ELF-1 (cell line): ENCODE data around the gene CACTIN.
"Not testable (repeated sequence)": the region's sequence is repeated elsewhere in the genome, so short reads cannot be mapped to it uniquely, and the experiment has no call there.

Experiments used
- DNase-seq: peaks from one replicate; pipeline ENCODE4 v3.0.0-alpha.2; 2016; ENCODE audit warnings: low read depth, low spot score

Gene CACTIN

DNA sequence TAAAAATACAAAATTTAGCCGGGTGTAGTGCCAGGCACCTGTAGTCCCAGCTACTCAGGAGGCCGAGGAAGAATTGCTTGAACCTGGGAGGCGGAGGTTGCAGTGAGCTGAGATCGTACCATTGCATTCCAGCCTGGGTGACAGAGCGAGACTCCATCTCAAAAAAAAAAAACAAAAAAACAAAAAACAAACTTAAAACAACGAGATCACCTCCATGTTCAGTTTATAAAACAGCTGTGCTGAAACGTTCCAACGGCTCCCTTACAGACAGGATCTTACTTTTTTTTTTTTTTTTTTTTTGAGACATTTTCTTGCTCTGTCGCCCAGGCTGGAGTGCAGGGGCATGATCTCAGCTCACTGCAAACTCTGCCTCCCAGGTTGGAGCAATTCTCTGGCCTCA lies 2.2 kb upstream of the CACTIN start:
- not testable (repeated sequence) for DNase-seq

GRCh38 chr19:3627351-3627723 lies 747 bp upstream of the CACTIN start:
- DNase-seq = no peak

- no peak for DNase-seq
Observed at GRCh38 chr19:3625996-3626472, 556 bp downstream of the CACTIN start.

- DNase-seq = no peak
Observed at GRCh38 chr19:3623716-3624115, 2.9 kb downstream of the CACTIN start.

- no peak for DNase-seq
Observed at GRCh38 chr19:3622224-3622623, 4.4 kb downstream of the CACTIN start.

GRCh38 chr19:3621689-3622088 lies 4.9 kb downstream of the CACTIN start:
- no peak for DNase-seq

DNA sequence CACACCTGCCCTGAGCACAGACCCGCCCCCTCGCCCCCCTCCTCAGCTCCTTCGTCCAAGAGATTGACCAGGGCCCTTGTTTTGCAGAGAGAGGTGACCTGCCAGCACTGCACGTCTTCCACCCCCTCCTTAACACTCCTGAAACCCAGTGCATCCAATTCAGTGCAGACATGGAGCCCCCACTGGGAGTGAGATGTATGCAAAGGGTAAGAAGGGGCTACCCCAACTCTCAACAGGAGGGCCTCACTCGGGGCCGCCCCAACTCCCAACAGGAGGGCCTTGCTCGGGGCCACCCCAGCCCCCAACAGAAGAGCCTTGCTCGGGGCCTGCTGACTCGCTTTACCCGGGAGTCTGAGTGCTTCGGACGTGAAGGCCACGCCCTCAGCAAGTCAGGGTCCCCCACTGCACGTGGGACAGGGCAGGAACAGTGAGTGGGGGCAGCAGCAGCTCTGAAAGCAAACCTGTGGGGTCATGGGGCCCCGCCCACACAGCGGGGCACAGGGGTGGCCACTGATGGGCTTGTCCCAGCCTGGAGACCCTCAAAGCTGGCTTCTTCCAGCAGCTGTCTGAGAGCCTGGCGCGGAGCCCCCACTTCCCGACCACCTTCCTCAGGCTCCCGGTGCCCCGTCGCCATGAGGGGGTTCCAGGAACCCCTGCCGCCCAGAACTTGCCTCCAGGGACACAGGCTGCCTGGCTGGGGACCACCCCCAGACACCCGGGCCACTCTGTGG lies 5.6 kb downstream of the CACTIN start:
- no peak for DNase-seq

GRCh38 chr19:3620145-3620816 lies 6.3 kb downstream of the CACTIN start:
- DNase-seq = no peak

- no peak for DNase-seq
Observed at GRCh38 chr19:3619631-3620012, 7.0 kb downstream of the CACTIN start.

- DNase-seq = no peak
Observed at GRCh38 chr19:3618811-3619630, 7.6 kb downstream of the CACTIN start.

DNA sequence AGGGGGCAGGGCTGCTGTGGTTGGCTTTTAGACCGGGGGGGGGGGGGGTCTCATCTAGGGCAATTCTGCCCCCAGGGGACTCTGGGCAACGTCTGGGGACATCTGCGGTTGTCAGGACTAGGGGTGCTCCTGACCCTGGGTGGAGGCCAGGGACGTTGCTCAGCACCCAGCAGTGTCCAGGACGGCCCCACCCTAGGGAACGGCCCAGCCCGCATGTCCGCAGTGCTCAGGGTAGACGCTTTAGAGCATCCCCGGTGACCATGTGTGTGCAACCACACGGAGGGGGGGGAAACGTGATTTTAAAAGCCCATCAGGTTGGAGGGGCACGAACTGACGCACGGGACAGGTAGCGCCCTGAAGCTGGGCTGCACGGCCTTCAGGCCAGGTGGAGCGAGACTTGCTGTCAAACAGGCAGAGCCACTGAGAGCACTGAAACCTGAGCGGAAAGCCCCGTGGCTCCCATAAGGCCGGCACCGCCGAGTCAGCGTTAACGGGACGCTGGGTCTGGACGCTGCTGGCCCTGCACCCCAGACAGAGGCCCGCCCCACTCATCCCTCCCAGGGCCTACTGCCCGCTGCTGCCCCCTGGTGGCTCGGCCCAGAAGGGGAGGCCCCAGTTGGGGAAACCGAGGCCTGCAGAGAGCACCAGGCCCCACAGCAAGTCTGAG lies 8.3 kb downstream of the CACTIN start:
- peak; percentile 48 for DNase-seq

GRCh38 chr19:3617463-3617862 lies 9.1 kb downstream of the CACTIN start:
- peak; percentile 35 for DNase-seq

GRCh38 chr19:3615524-3616135 lies 11.0 kb downstream of the CACTIN start:
- no peak for DNase-seq

GRCh38 chr19:3614858-3615505 lies 11.6 kb downstream of the CACTIN start:
- no peak for DNase-seq

DNA sequence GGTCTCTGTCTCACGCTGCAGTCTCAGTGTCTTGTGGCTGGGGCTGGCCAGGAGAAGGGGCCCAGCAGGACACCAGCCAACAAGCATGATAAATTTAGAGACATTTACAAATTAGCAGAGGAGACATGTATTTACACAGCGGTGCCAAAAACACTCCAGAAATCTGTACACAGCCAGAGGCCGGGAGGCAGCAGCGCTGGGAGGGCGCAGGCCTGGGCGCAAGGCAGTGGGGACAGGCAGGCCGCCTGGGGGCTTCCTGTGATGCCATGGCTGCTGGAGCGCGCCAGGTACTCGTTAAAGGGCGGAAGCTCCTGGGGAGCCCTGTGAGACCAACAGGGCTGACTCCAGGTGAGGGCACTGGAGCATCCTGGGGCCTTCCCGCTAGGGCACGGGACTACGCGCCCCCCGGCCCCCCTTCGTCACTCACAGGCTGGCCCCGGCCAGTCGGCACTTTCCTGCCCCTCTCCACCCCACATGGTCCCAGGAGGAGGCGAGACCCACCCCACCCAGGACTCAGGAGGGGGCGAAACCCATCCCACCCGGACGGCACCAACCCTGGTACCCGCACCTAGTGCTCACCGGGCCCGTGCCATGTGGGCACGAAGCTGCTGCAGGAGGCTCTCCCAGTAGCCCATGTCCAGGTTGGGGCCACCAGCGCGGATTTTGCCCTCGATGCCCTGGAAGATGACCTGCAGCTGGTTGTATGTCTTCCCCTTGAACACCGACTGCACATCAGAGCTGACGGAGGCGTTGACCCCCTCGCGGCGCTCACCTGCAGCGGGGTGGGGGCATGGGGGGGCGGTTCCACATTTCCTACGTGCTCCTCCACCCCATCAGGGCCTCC lies 12.6 kb downstream of the CACTIN start:
- no peak for DNase-seq

DNA sequence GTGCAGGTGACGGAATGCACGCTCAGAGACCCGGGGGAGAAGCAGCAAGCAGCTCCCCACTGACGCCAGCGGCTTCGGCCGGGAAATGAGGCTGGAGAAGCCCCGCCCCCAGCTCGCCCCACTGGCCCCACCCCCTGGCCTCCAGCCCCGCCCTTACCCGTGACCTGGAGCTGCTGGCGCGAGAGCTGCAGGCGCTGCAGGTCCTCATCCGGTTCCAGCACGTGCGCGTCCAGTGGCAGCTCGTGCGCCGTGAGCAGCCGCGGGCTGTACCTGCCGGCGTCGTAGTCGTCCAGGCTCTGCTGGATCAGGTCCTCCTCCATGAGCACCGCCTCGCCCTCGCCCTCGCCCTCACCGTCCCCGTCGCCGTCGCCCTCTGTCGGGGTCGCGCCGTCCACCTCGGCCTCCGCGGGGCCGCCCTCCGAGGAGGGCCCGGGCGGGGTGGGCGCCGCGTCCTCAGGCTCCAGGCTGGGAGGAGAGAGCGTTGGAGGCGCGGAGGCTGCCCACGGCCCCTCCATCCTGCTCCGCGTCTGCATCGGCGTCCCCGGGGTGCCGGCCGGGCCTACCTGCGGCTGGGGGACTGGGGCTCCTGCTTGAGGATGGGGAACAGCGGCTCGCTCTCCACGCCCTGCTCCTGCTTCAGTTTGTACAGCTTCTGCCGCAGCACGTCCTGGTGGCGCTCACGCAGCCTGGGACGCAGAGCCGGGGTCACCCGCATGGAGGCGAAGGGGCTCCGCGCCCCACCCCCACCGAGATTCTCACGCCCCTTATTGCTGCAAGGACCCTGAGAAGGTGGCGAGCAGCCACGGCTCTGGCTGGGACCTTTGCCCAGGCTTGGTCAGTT lies 13.5 kb downstream of the CACTIN start:
- DNase-seq = peak; percentile 41

DNA sequence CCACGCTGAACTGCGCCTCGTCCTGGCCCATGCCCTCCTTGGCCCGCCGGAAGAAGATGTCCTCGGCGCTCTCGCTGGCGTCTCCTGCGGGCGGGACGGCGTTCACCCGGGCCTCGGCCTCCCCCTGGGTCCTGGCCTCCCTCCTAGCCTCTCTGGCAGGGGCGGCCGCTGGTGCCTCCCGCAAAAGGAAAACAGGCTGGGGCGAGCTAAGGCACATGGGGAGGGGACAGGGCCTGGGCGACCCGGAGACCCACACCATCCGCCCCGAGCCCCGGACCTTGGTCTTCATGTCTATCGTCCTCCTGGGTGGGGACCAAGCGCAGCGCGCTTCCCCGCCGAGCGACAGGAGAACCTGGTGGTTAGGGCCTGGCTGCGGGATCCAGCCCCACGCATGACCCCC lies 14.3 kb downstream of the CACTIN start:
- no peak for DNase-seq

GRCh38 chr19:3611841-3612240 lies 14.7 kb downstream of the CACTIN start:
- no peak for DNase-seq
